ENCODE data around the gene CRAMP1. TPM values are rescaled to one million over a fixed set of nuclear protein-coding genes. Genes with fewer than 3 reads are reported as not detected.

The CRAMP1 gene
- total RNA-seq, 1 donor from 2014 or later: 18.0 TPM

DNA sequence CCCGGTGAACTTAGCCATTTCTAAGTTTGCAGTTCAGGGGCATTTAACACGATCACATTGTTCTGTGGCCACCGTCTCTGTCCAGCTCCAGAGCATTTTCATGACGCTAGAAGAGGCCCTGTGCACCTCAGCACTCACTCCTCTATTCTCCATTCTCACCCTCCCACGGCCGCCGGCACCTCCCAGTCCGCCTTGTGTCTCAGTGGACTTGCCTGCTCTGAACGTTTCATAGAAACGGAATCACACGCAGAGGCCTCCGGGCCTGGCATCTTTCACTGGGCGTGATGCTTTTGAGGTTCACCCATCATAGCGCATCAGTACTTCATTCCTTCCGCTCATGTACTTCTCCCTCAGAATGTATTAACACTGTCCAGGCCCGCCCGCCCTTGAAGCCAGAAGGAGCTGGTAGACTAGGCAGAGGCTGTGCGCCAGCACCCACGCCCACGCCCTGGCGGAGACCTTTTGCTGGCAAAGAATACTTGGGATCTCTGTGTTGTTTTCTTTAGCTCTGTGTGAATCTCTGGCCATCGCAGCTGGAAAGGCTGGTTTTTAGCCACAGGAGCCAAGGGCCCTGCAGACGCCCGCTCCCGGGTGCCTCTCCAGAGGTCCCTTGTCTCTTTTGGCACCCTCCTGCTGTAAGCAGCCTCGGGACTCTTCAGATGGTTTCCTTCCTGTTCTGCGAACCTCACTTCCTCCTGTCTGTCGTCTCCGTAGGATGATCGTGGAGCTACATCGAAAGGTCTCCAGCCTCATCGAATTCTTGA lies 42.5 kb downstream of the CRAMP1 start:
- Histone ChIP-seq H3K36me3 (ENCODE audit: insufficient read depth, low read length) (peaks cover 11% of the 10 kb centered on the region), H3K9me3 (ENCODE audit: insufficient read depth, low read depth, low read length) (no peaks in the 10 kb centered on the region), H3K4me1 (ENCODE audit: insufficient read depth, low read length) (no peaks in the 10 kb centered on the region), H3K27ac (ENCODE audit: low read depth, low read length) (no peak overlapping the region), H3K4me3 (ENCODE audit: insufficient read depth, low read depth, low read length) (no peak overlapping the region), H2AFZ (ENCODE audit: low read depth, low read length) (no peak overlapping the region), H3K4me2 (ENCODE audit: low read length) (no peak overlapping the region), H3K27me3 (ENCODE audit: insufficient read depth, low read length) (no peaks in the 10 kb centered on the region), H3K79me2 (ENCODE audit: insufficient read depth, low read length) (peaks cover 3% of the 10 kb centered on the region), H4K20me1 (ENCODE audit: insufficient read depth, low read length) (peaks cover 38% of the 10 kb centered on the region), H3K9ac (ENCODE audit: low read length) (no peak overlapping the region)
- Mint-ChIP-seq H3K9me3 (ENCODE audit: unreplicated experiment) (peaks cover 2% of the 10 kb centered on the region), H3K4me3 (ENCODE audit: unreplicated experiment) (no peak overlapping the region), H3K27ac (ENCODE audit: unreplicated experiment) (no peak overlapping the region), H3K4me1 (ENCODE audit: low read depth, unreplicated experiment) (peaks cover 5% of the 10 kb centered on the region), H3K36me3 (ENCODE audit: low read depth, unreplicated experiment) (peaks cover 32% of the 10 kb centered on the region), H3K27me3 (ENCODE audit: low read depth, unreplicated experiment) (no peaks in the 10 kb centered on the region)
- TF ChIP-seq, protein P1, sequence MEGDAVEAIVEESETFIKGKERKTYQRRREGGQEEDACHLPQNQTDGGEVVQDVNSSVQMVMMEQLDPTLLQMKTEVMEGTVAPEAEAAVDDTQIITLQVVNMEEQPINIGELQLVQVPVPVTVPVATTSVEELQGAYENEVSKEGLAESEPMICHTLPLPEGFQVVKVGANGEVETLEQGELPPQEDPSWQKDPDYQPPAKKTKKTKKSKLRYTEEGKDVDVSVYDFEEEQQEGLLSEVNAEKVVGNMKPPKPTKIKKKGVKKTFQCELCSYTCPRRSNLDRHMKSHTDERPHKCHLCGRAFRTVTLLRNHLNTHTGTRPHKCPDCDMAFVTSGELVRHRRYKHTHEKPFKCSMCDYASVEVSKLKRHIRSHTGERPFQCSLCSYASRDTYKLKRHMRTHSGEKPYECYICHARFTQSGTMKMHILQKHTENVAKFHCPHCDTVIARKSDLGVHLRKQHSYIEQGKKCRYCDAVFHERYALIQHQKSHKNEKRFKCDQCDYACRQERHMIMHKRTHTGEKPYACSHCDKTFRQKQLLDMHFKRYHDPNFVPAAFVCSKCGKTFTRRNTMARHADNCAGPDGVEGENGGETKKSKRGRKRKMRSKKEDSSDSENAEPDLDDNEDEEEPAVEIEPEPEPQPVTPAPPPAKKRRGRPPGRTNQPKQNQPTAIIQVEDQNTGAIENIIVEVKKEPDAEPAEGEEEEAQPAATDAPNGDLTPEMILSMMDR (IDR thresholded peaks at IDR 0.05; ENCODE audit: insufficient read depth, low read depth, low read length): no peak
- TF ChIP-seq EZH2 (IDR thresholded peaks at IDR 0.05; ENCODE audit: insufficient read depth, low read length): no peak
- FAIRE-seq: no peak
- no peak for DNase-seq (ENCODE audit: low read depth)

DNA sequence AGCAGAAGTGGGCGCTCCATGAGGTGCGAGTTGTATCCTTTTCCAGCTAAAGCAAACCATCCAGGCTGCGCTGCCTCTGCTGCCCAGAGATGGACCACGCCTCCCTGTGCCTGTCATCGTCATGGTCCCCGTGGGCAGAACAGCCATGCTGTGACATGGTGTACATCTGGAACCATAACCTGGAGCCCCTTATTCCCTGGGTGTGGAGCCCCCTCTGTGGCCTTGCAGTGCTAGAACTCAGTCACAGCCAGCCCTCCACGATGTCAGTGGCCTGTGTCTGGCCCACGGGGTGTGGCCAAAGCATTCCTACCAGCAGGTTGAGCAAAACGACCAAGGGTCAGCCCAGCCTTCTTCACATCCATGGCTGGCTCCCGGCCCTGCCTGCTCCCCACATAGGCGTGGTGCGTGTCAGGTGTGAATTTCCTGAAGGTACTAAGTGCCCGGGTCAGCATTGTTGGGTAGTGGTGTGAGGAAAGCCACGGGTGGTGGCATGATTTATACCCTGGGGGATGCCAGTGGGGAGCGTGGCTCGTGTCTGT lies 43.2 kb downstream of the CRAMP1 start:
- Mint-ChIP-seq H3K9me3 (ENCODE audit: unreplicated experiment) (peaks cover 2% of the 10 kb centered on the region), H3K4me1 (ENCODE audit: low read depth, unreplicated experiment) (peaks cover 5% of the 10 kb centered on the region), H3K4me3 (ENCODE audit: unreplicated experiment) (no peak overlapping the region), H3K27me3 (ENCODE audit: low read depth, unreplicated experiment) (no peaks in the 10 kb centered on the region), H3K27ac (ENCODE audit: unreplicated experiment) (no peak overlapping the region), H3K36me3 (ENCODE audit: low read depth, unreplicated experiment) (peaks cover 34% of the 10 kb centered on the region)
- Histone ChIP-seq H3K27ac (ENCODE audit: low read depth, low read length) (no peak overlapping the region), H4K20me1 (ENCODE audit: insufficient read depth, low read length) (peaks cover 38% of the 10 kb centered on the region), H3K9ac (ENCODE audit: low read length) (no peak overlapping the region), H3K4me3 (ENCODE audit: insufficient read depth, low read depth, low read length) (no peak overlapping the region), H3K36me3 (ENCODE audit: insufficient read depth, low read length) (peaks cover 14% of the 10 kb centered on the region), H3K4me1 (ENCODE audit: insufficient read depth, low read length) (no peaks in the 10 kb centered on the region), H2AFZ (ENCODE audit: low read depth, low read length) (no peak overlapping the region), H3K79me2 (ENCODE audit: insufficient read depth, low read length) (peaks cover 3% of the 10 kb centered on the region), H3K27me3 (ENCODE audit: insufficient read depth, low read length) (no peaks in the 10 kb centered on the region), H3K4me2 (ENCODE audit: low read length) (no peak overlapping the region), H3K9me3 (ENCODE audit: insufficient read depth, low read depth, low read length) (no peaks in the 10 kb centered on the region)
- TF ChIP-seq, protein P1 (IDR thresholded peaks at IDR 0.05; ENCODE audit: insufficient read depth, low read depth, low read length): no peak
- no peak for TF ChIP-seq EZH2 (IDR thresholded peaks at IDR 0.05; ENCODE audit: insufficient read depth, low read length)
- FAIRE-seq (no peak), DNase-seq (ENCODE audit: low read depth) (no peak)
